H1 (cell line): ENCODE results near the gene FKBP1A. TPM values are rescaled to one million over a fixed set of nuclear protein-coding genes. Genes with fewer than 3 reads are reported as not detected.

Experiments used
- CTCF ChIA-PET: fragments of 300-600 bp; sonication (Branson Sonifier 250); formaldehyde crosslinking; loops from one replicate; lab custom pipeline; 2021; ENCODE audit not compliant: partially characterized antibody; lab: Charles Lee
- POLR2A ChIA-PET: fragments of 300-600 bp; sonication (Branson Sonifier 250); formaldehyde crosslinking; loops from one replicate; lab custom pipeline; 2021; ENCODE audit warnings: inconsistent platforms; ENCODE audit not compliant: partially characterized antibody; lab: Charles Lee
- DNase-seq, 2 experiments: peaks; one replicate each; pipeline versions ENCODE4 v3.0.0 to v3.0.0-alpha.2; 2010 to 2022; ENCODE audit warnings: low spot score in 2 of 2, low read depth in 1 of 2, mixed read lengths in 1 of 2
- FAIRE-seq: peaks from 2 replicates; lab custom pipeline; 2011; peaks lifted over from hg19 to GRCh38; lab: Jason Lieb, UNC
- H2AFZ ChIP-seq: 2 replicates; pipeline ENCODE4 v1.8.1; 2012; ENCODE audit warnings: low read length, inconsistent platforms
- H2AK5ac ChIP-seq: 2 replicates; pipeline ENCODE4 v1.6.1; 2013; ENCODE audit warnings: low read depth, low read length
- H2BK120ac ChIP-seq: replicated peaks from 2 replicates; pipeline ENCODE3; 2013; ENCODE audit warnings: low read depth, low read length, inconsistent platforms
- H2BK12ac ChIP-seq: 2 replicates; pipeline ENCODE4 v1.6.1; 2013; ENCODE audit warnings: low read depth, low read length
- H2BK15ac ChIP-seq: 2 replicates; pipeline ENCODE4 v1.6.1; 2013; ENCODE audit warnings: low read length
- H2BK20ac ChIP-seq: 2 replicates; pipeline ENCODE4 v1.6.1; 2013; ENCODE audit warnings: low read length
- H2BK5ac ChIP-seq: 2 replicates; pipeline ENCODE4 v1.6.1; 2013; ENCODE audit warnings: low read depth, low read length
- H3K14ac ChIP-seq: 2 replicates; pipeline ENCODE4 v1.6.1; 2013; ENCODE audit warnings: inconsistent platforms; ENCODE audit not compliant: insufficient read length
- H3K18ac ChIP-seq: 2 replicates; pipeline ENCODE4 v1.6.1; 2013; ENCODE audit warnings: low read length; ENCODE audit errors: extremely low read depth
- H3K23ac ChIP-seq: 2 replicates; pipeline ENCODE4 v1.6.1; 2013; ENCODE audit warnings: inconsistent platforms; ENCODE audit not compliant: insufficient read length
- H3K23me2 ChIP-seq: 2 replicates; pipeline ENCODE4 v1.6.1; 2013; ENCODE audit warnings: low read depth, low read length
- H3K27ac ChIP-seq: 2 replicates; pipeline ENCODE4 v1.6.1; 2011; ENCODE audit warnings: low read depth, low read length, inconsistent platforms
- H3K27me3 ChIP-seq, 4 experiments: replicated peaks in 1 of 4; 1 replicate in 1 of 4; 2 replicates in 3 of 4; pipeline versions ENCODE4 v1.6.1 to v1.8.1; 2011 to 2013; ENCODE audit warnings: low read length in 3 of 4, mild to moderate bottlenecking in 3 of 4, inconsistent platforms in 2 of 4, mixed read lengths in 2 of 4, moderate library complexity in 1 of 4; ENCODE audit not compliant: control insufficient read depth in 3 of 4, insufficient read depth in 3 of 4; ENCODE audit errors: extremely low read depth in 1 of 4
- H3K36me3 ChIP-seq, 4 experiments: 2 replicates each; pipeline versions ENCODE4 v1.6.1 to v1.8.1; 2011 to 2013; ENCODE audit warnings: mild to moderate bottlenecking in 4 of 4, low read length in 3 of 4, moderate library complexity in 2 of 4, control low read depth in 1 of 4, inconsistent platforms in 1 of 4; ENCODE audit not compliant: insufficient read depth in 4 of 4, control insufficient read depth in 2 of 4
- H3K4ac ChIP-seq: replicated peaks from 2 replicates; pipeline ENCODE3; 2013; ENCODE audit warnings: low read length, low read depth, mixed read lengths, inconsistent platforms; ENCODE audit not compliant: insufficient read length
- H3K4me1 ChIP-seq, 4 experiments: replicated peaks in 1 of 4; 1 replicate in 1 of 4; 2 replicates in 3 of 4; pipeline versions ENCODE4 v1.6.1 to v1.8.1; 2011 to 2013; ENCODE audit warnings: low read length in 3 of 4, inconsistent platforms in 2 of 4, mixed read lengths in 1 of 4; ENCODE audit not compliant: insufficient read depth in 4 of 4, control insufficient read depth in 3 of 4
- H3K4me2 ChIP-seq, 2 experiments: 2 replicates each; pipeline versions ENCODE4 v1.6.1 to v1.8.1; 2011 to 2013; ENCODE audit warnings: low read depth in 2 of 2, low read length in 2 of 2, control low read depth in 1 of 2, inconsistent platforms in 1 of 2, mild to moderate bottlenecking in 1 of 2; ENCODE audit not compliant: insufficient read depth in 1 of 2
- H3K4me3 ChIP-seq, 4 experiments: fragments of 200-600, 300-600 bp in 1 of 4; sonication (generic), shearing (Covaris generic), sonication (Bioruptor Twin) in 1 of 4; 2 replicates each; pipeline versions ENCODE4 v1.5.1 to v1.8.1; 2011 to 2016; ENCODE audit warnings: low read length in 4 of 4, low read depth in 3 of 4, control low read depth in 2 of 4, inconsistent platforms in 2 of 4, mild to moderate bottlenecking in 2 of 4, mixed read lengths in 1 of 4, moderate library complexity in 1 of 4; ENCODE audit not compliant: insufficient read depth in 2 of 4; ENCODE audit errors: extremely low read depth in 1 of 4
- H3K56ac ChIP-seq: replicated peaks from 2 replicates; pipeline ENCODE3; 2013; ENCODE audit warnings: low read depth, mild to moderate bottlenecking, mixed read lengths, low read length, inconsistent platforms; ENCODE audit not compliant: insufficient read length
- H3K79me1 ChIP-seq: 2 replicates; pipeline ENCODE4 v1.6.1; 2013; ENCODE audit warnings: low read depth, low read length, control low read depth
- H3K79me2 ChIP-seq, 2 experiments: 2 replicates each; pipeline versions ENCODE4 v1.6.1 to v1.8.1; 2012 to 2013; ENCODE audit warnings: low read length in 2 of 2, mild to moderate bottlenecking in 2 of 2, inconsistent platforms in 1 of 2; ENCODE audit not compliant: insufficient read depth in 2 of 2, control insufficient read depth in 1 of 2
- H3K9ac ChIP-seq, 4 experiments: replicated peaks in 1 of 4; 1 replicate in 1 of 4; 2 replicates in 3 of 4; pipeline versions ENCODE4 v1.6.1 to v1.8.1; 2011 to 2013; ENCODE audit warnings: low read depth in 3 of 4, low read length in 3 of 4, control low read depth in 2 of 4, mild to moderate bottlenecking in 2 of 4, moderate library complexity in 2 of 4, inconsistent platforms in 1 of 4; ENCODE audit errors: extremely low read depth in 1 of 4
- H3K9me3 ChIP-seq, 2 experiments: 2 replicates each; pipeline versions ENCODE4 v1.6.1 to v1.8.1; 2012 to 2013; ENCODE audit warnings: mild to moderate bottlenecking in 2 of 2, moderate library complexity in 2 of 2, control low read depth in 1 of 2, inconsistent platforms in 1 of 2, low read depth in 1 of 2, low read length in 1 of 2, mixed read lengths in 1 of 2; ENCODE audit not compliant: insufficient read depth in 2 of 2
- H4K20me1 ChIP-seq, 2 experiments: replicated peaks in 1 of 2; 2 replicates each; pipeline versions ENCODE3 to v1.8.1; 2011 to 2013; ENCODE audit warnings: inconsistent platforms in 2 of 2, low read length in 2 of 2, mild to moderate bottlenecking in 1 of 2; ENCODE audit not compliant: insufficient read depth in 2 of 2, control insufficient read depth in 1 of 2
- H4K5ac ChIP-seq: 2 replicates; pipeline ENCODE4 v1.6.1; 2013; ENCODE audit warnings: low read length, low read depth, mixed read lengths, inconsistent platforms; ENCODE audit not compliant: insufficient read length
- H4K8ac ChIP-seq: 2 replicates; pipeline ENCODE4 v1.8.0; 2013; ENCODE audit warnings: mild to moderate bottlenecking, moderate library complexity, low read length, inconsistent platforms; ENCODE audit not compliant: insufficient read depth; ENCODE audit errors: extremely low read depth
- H4K91ac ChIP-seq: replicated peaks from 2 replicates; pipeline ENCODE3; 2013; ENCODE audit warnings: low read length, mixed read lengths, inconsistent platforms; ENCODE audit not compliant: insufficient read length
- NANOG ChIP-seq: IDR thresholded peaks from 2 replicates; pipeline ENCODE4 v1.6.1; 2011; ENCODE audit warnings: low read length, low read depth, mild to moderate bottlenecking, inconsistent platforms; ENCODE audit not compliant: insufficient read depth, poor library complexity, severe bottlenecking
- polyA plus RNA-seq, 7 experiments: library from polyadenylated mRNA; depleted of rRNA in 3 of 7; stranded (reverse) in 5 of 7; unstranded in 2 of 7; fragments of >200 nt in 5 of 7; fragments of 200-250 nt in 2 of 7; gene quantifications; 1 replicate in 5 of 7; 2 replicates in 1 of 7; 4 replicates in 1 of 7; pipeline versions ENCODE4 v1.2.1 to v1.2.3, GENCODE V29; 2011 to 2013; ENCODE audit warnings: missing spikeins in 2 of 7, mixed read lengths in 2 of 7
- total RNA-seq: library from RNA; stranded (reverse); fragmentation: NEBNext Ultra II Directional; extraction: Animal tissue kit (Norgen Biotek cat#: 25700); gene quantifications from 2 replicates; pipeline ENCODE4 v1.2.1, GENCODE V29; 2021
- TF ChIP-seq, protein P1 (sequence below): IDR thresholded peaks from 2 replicates; pipeline ENCODE4 v1.6.1; 2011; ENCODE audit warnings: low read depth, mild to moderate bottlenecking, low read length; ENCODE audit not compliant: insufficient read depth
- TF ChIP-seq, protein P2 (sequence below): IDR thresholded peaks from 2 replicates; pipeline ENCODE4 v1.6.1; 2012; ENCODE audit warnings: low read length, inconsistent platforms
- TF ChIP-seq, protein P3 (sequence below), 3 experiments: IDR thresholded peaks; 1 replicate in 2 of 3; 2 replicates in 1 of 3; pipeline versions ENCODE4 v1.5.1 to v1.6.1; 2011; ENCODE audit warnings: low read length in 3 of 3, mild to moderate bottlenecking in 3 of 3, inconsistent platforms in 2 of 3, low read depth in 1 of 3, moderate library complexity in 1 of 3; ENCODE audit not compliant: insufficient read depth in 1 of 3; ENCODE audit errors: control extremely low read depth in 1 of 3

Gene FKBP1A
- total and polyA plus RNA-seq, 2 of the 8 experiments (the other 6 are each of a cell fraction or from before 2014, with no cell fraction given): 250 to 685 TPM

DNA sequence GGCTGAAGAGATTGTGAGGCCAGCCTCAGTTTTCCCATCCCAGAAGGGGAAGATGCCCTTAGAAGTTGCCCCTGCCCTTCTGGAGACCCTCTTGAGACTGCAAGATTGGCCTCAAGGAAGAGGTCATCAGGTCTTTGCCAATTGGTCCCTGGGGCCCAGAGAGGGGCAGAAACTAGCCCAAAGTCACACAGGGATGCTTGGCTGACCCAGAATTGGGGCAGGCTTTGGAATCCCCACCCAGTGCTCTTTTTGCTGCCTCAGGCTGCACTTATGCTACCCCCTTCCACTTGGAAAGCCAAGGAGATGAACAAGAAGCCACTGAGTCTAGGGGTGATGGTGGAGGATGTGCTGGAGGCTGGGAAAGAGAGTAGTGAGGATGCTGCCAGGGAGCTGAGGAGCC, 24.9 kb upstream of the FKBP1A start:
- Histone ChIP-seq H3K4me2 (no peak overlapping the region), H2BK15ac (no peak overlapping the region), H3K14ac (no peak overlapping the region), H3K18ac (no peak overlapping the region), H3K9ac (no peak overlapping the region), H4K8ac (no peak overlapping the region), H3K79me2 (no peaks in the 10 kb centered on the region), H3K27ac (no peak overlapping the region), H2AK5ac (no peak overlapping the region; the same call in 1 of the 2 replicates), H3K23me2 (no peaks in the 10 kb centered on the region), H2AFZ (no peak overlapping the region), H3K4me1 (peaks cover 0 to 3% (median under 1%) of the 10 kb centered on the region in 4 experiments; a peak in 4 of 7 replicates), H2BK120ac (no peak overlapping the region), H3K9me3 (peaks cover 4 to 8% of the 10 kb centered on the region in 2 experiments; a peak in 3 of 4 replicates), H4K20me1 (no peaks in the 10 kb centered on the region), H3K4ac (no peak overlapping the region), H3K79me1 (no peaks in the 10 kb centered on the region), H3K36me3 (no peaks in the 10 kb centered on the region), H3K4me3 (no peak overlapping the region), H2BK20ac (no peak overlapping the region), H2BK12ac (no peak overlapping the region), H2BK5ac (no peak overlapping the region), H3K23ac (no peak overlapping the region), H4K5ac (no peak overlapping the region), H3K27me3 (0 out of 7 replicates have a peak, but pooled peaks cover 0 to 3% (median 0%) of the 10 kb centered on the region in 4 experiments), H4K91ac (no peak overlapping the region), H3K56ac (no peak overlapping the region)
- DNase-seq: no peak
- POLR2A ChIA-PET: no interaction called here
- FAIRE-seq: no peak
- CTCF ChIA-PET: interaction anchor here (0.6 to 4.1 kb wide), 4 partner anchors 20 to 105 kb away, joined by 3 to 17 read pairs (median 3); no protein-coding TSS in a partner anchor
- TF ChIP-seq, protein P1, sequence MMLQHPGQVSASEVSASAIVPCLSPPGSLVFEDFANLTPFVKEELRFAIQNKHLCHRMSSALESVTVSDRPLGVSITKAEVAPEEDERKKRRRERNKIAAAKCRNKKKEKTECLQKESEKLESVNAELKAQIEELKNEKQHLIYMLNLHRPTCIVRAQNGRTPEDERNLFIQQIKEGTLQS: no peak
- TF ChIP-seq, protein P2, sequence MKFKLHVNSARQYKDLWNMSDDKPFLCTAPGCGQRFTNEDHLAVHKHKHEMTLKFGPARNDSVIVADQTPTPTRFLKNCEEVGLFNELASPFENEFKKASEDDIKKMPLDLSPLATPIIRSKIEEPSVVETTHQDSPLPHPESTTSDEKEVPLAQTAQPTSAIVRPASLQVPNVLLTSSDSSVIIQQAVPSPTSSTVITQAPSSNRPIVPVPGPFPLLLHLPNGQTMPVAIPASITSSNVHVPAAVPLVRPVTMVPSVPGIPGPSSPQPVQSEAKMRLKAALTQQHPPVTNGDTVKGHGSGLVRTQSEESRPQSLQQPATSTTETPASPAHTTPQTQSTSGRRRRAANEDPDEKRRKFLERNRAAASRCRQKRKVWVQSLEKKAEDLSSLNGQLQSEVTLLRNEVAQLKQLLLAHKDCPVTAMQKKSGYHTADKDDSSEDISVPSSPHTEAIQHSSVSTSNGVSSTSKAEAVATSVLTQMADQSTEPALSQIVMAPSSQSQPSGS: no peak
- TF ChIP-seq NANOG: no peak
- TF ChIP-seq, protein P3, sequence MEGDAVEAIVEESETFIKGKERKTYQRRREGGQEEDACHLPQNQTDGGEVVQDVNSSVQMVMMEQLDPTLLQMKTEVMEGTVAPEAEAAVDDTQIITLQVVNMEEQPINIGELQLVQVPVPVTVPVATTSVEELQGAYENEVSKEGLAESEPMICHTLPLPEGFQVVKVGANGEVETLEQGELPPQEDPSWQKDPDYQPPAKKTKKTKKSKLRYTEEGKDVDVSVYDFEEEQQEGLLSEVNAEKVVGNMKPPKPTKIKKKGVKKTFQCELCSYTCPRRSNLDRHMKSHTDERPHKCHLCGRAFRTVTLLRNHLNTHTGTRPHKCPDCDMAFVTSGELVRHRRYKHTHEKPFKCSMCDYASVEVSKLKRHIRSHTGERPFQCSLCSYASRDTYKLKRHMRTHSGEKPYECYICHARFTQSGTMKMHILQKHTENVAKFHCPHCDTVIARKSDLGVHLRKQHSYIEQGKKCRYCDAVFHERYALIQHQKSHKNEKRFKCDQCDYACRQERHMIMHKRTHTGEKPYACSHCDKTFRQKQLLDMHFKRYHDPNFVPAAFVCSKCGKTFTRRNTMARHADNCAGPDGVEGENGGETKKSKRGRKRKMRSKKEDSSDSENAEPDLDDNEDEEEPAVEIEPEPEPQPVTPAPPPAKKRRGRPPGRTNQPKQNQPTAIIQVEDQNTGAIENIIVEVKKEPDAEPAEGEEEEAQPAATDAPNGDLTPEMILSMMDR (IDR thresholded peaks at IDR 0.05; ENCODE audit: control extremely low read depth in 1 of 3, insufficient read depth in 1 of 3, low read depth in 1 of 3, low read length in 3 of 3): no peak
